Caco-2 (cell line): ENCODE measurements around the gene ZNF202. TPM values are rescaled to one million over a fixed set of nuclear protein-coding genes. Genes with fewer than 3 reads are reported as not detected.

Experiments used
- BruUV-seq: library from RNA; stranded (reverse); fragments of 400-500 nt; replicated peaks from 2 replicates; lab custom pipeline; 2021; lab: Mats Ljungman, UMichigan
- CTCF ChIA-PET: fragments of 300-600 bp; sonication (Branson Sonifier 250); formaldehyde crosslinking; loops from one replicate; lab custom pipeline; 2022; ENCODE audit warnings: antibody characterized with exemption; lab: Charles Lee
- POLR2A ChIA-PET: fragments of 300-600 bp; sonication (Branson Sonifier 250); formaldehyde crosslinking; loops from one replicate; lab custom pipeline; 2022; ENCODE audit warnings: antibody characterized with exemption; lab: Charles Lee
- DNase-seq, 2 experiments: peaks; one replicate each; pipeline versions ENCODE4 v3.0.0 to v3.0.0-alpha.2; 2020 to 2022
- H3K27me3 ChIP-seq: replicated peaks from 2 replicates; pipeline ENCODE4 v1.6.0; 2011; ENCODE audit warnings: low read length; ENCODE audit not compliant: control insufficient read depth, insufficient read depth
- H3K36me3 ChIP-seq: 2 replicates; pipeline ENCODE4 v1.5.1; 2011; ENCODE audit warnings: low read length; ENCODE audit not compliant: control insufficient read depth, insufficient read depth
- H3K4me1 ChIP-seq: fragments of 250-450 bp; sonication (Bioruptor Pico); 2 replicates; pipeline ENCODE4 v1.5.1; 2020; ENCODE audit warnings: mild to moderate bottlenecking
- H3K4me3 ChIP-seq: 2 replicates; pipeline ENCODE4 v1.5.1; 2011; ENCODE audit warnings: low read depth, mild to moderate bottlenecking, control low read depth, low read length
- H3K9me3 ChIP-seq: fragments of 250-450 bp; sonication (Bioruptor Pico); 2 replicates; pipeline ENCODE4 v1.5.1; 2020; ENCODE audit warnings: mild to moderate bottlenecking, moderate library complexity
- H3K27ac Mint-ChIP-seq: one replicate; pipeline ENCODE4 v1.8.0; 2022; ENCODE audit warnings: mixed read lengths; ENCODE audit not compliant: unreplicated experiment
- H3K27me3 Mint-ChIP-seq: one replicate; pipeline ENCODE4 v1.8.0; 2022; ENCODE audit warnings: mixed read lengths; ENCODE audit not compliant: insufficient read depth, unreplicated experiment
- H3K36me3 Mint-ChIP-seq: one replicate; pipeline ENCODE4 v1.8.0; 2022; ENCODE audit warnings: mild to moderate bottlenecking, mixed read lengths; ENCODE audit not compliant: insufficient read depth, unreplicated experiment
- H3K4me1 Mint-ChIP-seq: one replicate; pipeline ENCODE4 v1.8.0; 2022; ENCODE audit warnings: low read depth, mixed read lengths; ENCODE audit not compliant: unreplicated experiment
- H3K4me3 Mint-ChIP-seq: one replicate; pipeline ENCODE4 v1.8.0; 2022; ENCODE audit warnings: mild to moderate bottlenecking, moderate library complexity, mixed read lengths; ENCODE audit not compliant: unreplicated experiment
- H3K9me3 Mint-ChIP-seq: one replicate; pipeline ENCODE4 v1.8.0; 2022; ENCODE audit warnings: mixed read lengths; ENCODE audit not compliant: unreplicated experiment
- intact Hi-C: fragments of 100-400 bp; cut with micrococcal nuclease; formaldehyde crosslinking; loops from one replicate; pipeline ENCODE4 v1.10.0; 2022; ENCODE audit not compliant: unreplicated experiment
- total RNA-seq: library from RNA; stranded (reverse); gene quantifications from 2 replicates; pipeline ENCODE4 v1.2.3, GENCODE V29; 2022
- TF ChIP-seq, protein P1 (sequence below), 2 experiments: fragments of 200-600 bp in 1 of 2; IDR thresholded peaks; 1 replicate in 1 of 2; 2 replicates in 1 of 2; pipeline versions ENCODE4 v1.5.1 to v1.8.0; 2011 to 2022; ENCODE audit warnings: antibody characterized with exemption in 1 of 2, control low read depth in 1 of 2, inconsistent platforms in 1 of 2, low read depth in 1 of 2, low read length in 1 of 2, mild to moderate bottlenecking in 1 of 2, moderate library complexity in 1 of 2; ENCODE audit not compliant: insufficient read depth in 1 of 2, severe bottlenecking in 1 of 2, unreplicated experiment in 1 of 2

Gene ZNF202
- total RNA-seq, 1 experiment from 2014 or later, result 25.5 TPM

DNA sequence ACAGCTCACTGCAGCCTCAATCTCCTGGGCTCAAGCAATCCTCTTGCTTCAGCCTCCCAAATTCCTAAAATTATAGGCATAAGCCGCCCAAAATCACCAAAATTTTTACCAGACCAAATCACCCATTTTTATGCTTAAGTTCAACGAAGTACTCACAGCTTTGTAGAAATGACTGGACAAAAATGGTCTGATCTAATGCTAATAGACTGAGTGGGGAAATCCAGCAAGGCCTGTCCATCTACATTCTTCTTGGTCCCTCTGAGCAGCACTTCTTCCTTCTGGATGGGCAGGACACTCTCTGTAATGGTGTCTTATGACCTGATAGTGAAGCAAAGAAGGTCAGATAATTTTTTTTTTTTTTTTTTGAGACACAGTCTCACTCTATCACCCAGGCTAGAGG is 31.6 kb upstream of the ZNF202 start:
- H3K4me3 Mint-ChIP-seq, result no peak overlapping the region
- CTCF ChIA-PET, result no interaction called here
- no peaks in the 10 kb centered on the region for H3K4me1 ChIP-seq

DNA sequence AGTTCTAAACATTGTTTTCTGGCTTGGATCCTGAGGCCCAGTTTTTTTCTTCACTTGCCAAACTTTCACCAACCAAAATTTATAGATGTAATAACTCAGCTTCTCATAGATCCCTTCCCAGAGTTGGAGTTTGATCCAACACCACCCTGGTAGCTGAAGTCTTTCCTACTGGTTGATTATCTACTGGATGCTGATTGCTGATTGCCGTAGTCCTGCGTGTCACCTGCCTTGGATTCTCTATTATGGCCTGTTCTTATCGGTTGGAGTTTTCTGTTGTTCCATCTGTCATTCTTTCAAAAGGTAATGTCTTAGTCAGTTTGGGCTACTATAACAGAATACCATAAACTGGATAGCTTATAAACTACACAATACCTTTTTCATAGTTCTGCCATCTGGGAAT is 30.2 kb upstream of the ZNF202 start:
- H3K9me3 Mint-ChIP-seq, result no peaks in the 10 kb centered on the region

More for the DNA sequence above, 31.6 kb upstream of the ZNF202 start:
- Mint-ChIP-seq H3K4me1 (no peaks in the 10 kb centered on the region), H3K27me3 (no peaks in the 10 kb centered on the region), H3K27ac (no peak overlapping the region), H3K9me3 (no peaks in the 10 kb centered on the region), H3K36me3 (no peaks in the 10 kb centered on the region)
- Histone ChIP-seq H3K9me3 (0 out of 2 replicates have a peak, but pooled peaks cover 3% of the 10 kb centered on the region), H3K27me3 (no peaks in the 10 kb centered on the region), H3K4me3 (no peak overlapping the region), H3K36me3 (no peaks in the 10 kb centered on the region)
- DNase-seq, result no peak
- BruUV-seq, result no TSS peak
- POLR2A ChIA-PET, result no interaction called here
- intact Hi-C loops, result no loop called here
- TF ChIP-seq, protein P1, sequence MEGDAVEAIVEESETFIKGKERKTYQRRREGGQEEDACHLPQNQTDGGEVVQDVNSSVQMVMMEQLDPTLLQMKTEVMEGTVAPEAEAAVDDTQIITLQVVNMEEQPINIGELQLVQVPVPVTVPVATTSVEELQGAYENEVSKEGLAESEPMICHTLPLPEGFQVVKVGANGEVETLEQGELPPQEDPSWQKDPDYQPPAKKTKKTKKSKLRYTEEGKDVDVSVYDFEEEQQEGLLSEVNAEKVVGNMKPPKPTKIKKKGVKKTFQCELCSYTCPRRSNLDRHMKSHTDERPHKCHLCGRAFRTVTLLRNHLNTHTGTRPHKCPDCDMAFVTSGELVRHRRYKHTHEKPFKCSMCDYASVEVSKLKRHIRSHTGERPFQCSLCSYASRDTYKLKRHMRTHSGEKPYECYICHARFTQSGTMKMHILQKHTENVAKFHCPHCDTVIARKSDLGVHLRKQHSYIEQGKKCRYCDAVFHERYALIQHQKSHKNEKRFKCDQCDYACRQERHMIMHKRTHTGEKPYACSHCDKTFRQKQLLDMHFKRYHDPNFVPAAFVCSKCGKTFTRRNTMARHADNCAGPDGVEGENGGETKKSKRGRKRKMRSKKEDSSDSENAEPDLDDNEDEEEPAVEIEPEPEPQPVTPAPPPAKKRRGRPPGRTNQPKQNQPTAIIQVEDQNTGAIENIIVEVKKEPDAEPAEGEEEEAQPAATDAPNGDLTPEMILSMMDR (IDR thresholded peaks at IDR 0.05; ENCODE audit: insufficient read depth in 1 of 2, low read depth in 1 of 2, low read length in 1 of 2, severe bottlenecking in 1 of 2, unreplicated experiment in 1 of 2), result no peak

DNA sequence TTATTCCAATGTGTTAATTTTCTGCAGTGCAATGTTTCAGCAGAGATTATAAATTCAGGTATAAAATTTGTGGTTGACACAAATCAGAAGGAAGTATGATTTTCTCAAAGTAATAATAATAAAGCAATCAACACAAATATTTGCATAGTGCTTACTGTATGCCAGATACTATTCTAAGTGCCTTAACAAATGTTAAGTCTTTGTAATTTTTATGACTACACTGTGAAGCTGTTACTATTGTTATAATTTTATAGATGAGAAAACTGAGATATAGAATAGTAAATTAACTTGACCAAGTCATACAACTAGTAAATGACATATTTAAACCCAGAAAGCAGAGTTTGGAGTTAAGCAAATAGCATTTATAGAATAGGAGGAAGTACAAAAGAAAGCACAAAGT is 29.3 kb upstream of the ZNF202 start:
- Mint-ChIP-seq H3K27me3 (peaks cover 2% of the 10 kb centered on the region), H3K27ac (no peak overlapping the region), H3K4me1 (no peaks in the 10 kb centered on the region), H3K9me3 (no peaks in the 10 kb centered on the region), H3K36me3 (no peaks in the 10 kb centered on the region), H3K4me3 (no peak overlapping the region)
- no peaks in the 10 kb centered on the region for H3K4me1 ChIP-seq
- ChIA-PET POLR2A (no interaction called here), CTCF (no interaction called here)
- no TSS peak for BruUV-seq
- H3K27me3 ChIP-seq, result no peaks in the 10 kb centered on the region
- H3K36me3 ChIP-seq, result no peaks in the 10 kb centered on the region
- no peak overlapping the region for H3K4me3 ChIP-seq
- 0 out of 2 replicates have a peak, but pooled peaks cover 3% of the 10 kb centered on the region for H3K9me3 ChIP-seq
- TF ChIP-seq, protein P1 (IDR thresholded peaks at IDR 0.05; ENCODE audit: insufficient read depth in 1 of 2, low read depth in 1 of 2, low read length in 1 of 2, severe bottlenecking in 1 of 2, unreplicated experiment in 1 of 2), result no peak
- intact Hi-C loops, result no loop called here
- no peak for DNase-seq

More for the DNA sequence above, 30.2 kb upstream of the ZNF202 start:
- no peak for DNase-seq
- no TSS peak for BruUV-seq
- 0 out of 2 replicates have a peak, but pooled peaks cover 3% of the 10 kb centered on the region for H3K9me3 ChIP-seq
- peaks cover 2% of the 10 kb centered on the region for H3K27me3 Mint-ChIP-seq
- POLR2A ChIA-PET, result no interaction called here
- intact Hi-C loops, result no loop called here
- H3K27me3 ChIP-seq, result no peaks in the 10 kb centered on the region
- H3K27ac Mint-ChIP-seq, result no peak overlapping the region
- no peak overlapping the region for H3K4me3 ChIP-seq
- H3K36me3 ChIP-seq, result no peaks in the 10 kb centered on the region
- no peaks in the 10 kb centered on the region for H3K36me3 Mint-ChIP-seq
- H3K4me1 ChIP-seq, result no peaks in the 10 kb centered on the region
- CTCF ChIA-PET, result no interaction called here
- H3K4me3 Mint-ChIP-seq, result no peak overlapping the region
- H3K4me1 Mint-ChIP-seq, result no peaks in the 10 kb centered on the region
- TF ChIP-seq, protein P1 (IDR thresholded peaks at IDR 0.05; ENCODE audit: insufficient read depth in 1 of 2, low read depth in 1 of 2, low read length in 1 of 2, severe bottlenecking in 1 of 2, unreplicated experiment in 1 of 2), result no peak
